ENCODE measurements around the gene PSKH1.
"Not testable (repeated sequence)": the region's sequence is repeated elsewhere in the genome, so short reads cannot be mapped to it uniquely, and the experiment has no call there.

PSKH1 gene

GRCh38 chr16:67961551-67961957, 68.5 kb downstream of the PSKH1 start:
- no peak for DNase-seq (ENCODE audit: low read depth, low spot score)

DNA sequence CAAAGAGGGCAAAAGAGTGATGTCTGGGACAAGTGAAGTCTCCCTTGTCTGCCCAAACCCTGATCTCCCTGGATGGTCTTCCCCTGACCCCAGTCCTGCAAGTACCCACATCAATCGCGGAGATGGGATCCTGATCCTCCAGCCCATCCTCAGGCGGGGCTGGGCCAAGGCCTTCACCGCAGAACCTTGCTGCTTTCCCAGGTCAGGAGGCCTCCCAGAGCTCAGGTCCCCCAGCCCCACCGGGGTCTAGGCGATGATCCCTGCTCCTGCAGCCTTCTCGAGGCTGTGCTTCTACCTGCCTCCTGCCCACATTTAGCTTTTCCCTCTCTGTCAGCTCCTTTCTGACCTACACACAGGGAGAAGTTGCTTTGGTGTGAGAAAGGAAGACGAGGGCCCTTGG, 69.1 kb downstream of the PSKH1 start:
- DNase-seq (ENCODE audit: low read depth, low spot score) = no peak

- no peak for DNase-seq (ENCODE audit: low read depth, low spot score)
Observed at GRCh38 chr16:67963292-67963661, 70.2 kb downstream of the PSKH1 start.

GRCh38 chr16:67963662-67964321, 70.7 kb downstream of the PSKH1 start:
- no peak for DNase-seq (ENCODE audit: low read depth, low spot score)

DNA sequence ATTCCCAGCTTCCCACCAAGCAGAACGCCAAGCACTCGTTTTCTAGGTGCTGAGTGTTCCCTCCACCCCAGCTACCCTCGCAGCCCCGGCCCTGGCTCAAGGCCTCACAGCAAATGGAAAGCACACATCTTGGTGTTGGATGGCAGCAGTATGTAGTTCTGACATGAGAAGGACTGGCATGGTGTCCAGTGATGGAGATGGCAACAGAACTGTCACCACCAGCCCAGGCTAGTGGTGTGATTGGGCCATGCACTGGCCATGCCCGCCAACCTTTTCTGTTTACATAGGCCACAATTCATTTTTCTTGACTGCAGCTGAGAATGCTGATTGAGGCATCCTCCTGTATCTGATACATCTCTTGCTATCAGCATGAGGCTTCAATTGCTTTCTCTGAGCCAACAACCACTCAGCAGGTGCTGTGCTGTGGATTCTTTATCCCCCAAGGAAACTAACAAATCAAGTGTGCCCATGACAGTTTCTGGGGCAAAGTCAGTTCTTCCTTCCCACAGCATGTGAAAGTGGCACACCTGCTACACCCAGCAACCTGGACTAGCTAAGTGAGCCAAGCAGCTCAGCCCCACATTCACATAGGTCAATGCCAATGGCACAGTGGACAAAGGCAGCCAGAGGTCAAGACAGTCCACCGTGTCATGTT, 71.5 kb downstream of the PSKH1 start:
- no peak for DNase-seq (ENCODE audit: low read depth, low spot score)

DNA sequence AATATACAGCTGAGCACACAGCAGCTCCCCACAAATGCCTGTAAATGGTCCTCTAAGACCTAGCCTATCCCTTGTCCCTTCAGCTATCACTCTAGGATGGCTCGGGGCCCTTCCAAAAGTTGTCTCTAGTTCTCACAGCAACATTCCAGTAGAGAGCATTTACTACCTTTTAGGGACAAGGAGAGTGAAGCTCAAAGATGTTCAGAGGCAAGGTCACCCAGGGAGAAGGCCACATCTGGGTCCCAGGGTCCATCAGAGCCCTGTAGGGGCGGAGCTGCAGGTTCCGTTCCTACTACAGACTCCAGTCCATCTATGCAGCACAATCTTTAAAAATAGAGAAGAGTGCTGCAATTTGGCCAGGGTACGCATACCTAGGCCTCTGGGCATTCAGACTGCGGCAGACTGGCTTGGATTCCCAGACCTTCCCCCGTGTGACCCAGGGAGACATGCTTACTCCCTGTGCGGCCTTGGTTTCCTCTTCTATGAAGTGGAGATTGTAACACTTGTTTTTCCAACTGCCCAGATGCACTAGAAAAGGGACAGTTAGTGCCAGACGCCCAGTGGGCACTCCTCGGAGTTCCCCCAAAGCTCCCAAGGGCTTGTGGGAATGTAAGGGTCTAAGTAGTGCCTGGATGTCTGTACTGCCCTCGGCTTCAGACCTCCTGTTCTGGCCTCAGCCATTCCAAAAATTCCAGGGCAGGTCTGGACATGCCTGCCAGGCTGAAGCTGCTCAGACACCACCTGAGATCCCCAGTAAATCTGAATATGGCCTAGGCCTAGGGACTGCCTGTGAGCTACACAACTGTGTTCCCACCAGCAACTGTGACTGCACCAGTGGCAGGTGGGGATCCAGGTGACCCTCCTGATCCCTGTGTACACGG, 72.9 kb downstream of the PSKH1 start:
- no peak for DNase-seq (ENCODE audit: low read depth, low spot score)

DNA sequence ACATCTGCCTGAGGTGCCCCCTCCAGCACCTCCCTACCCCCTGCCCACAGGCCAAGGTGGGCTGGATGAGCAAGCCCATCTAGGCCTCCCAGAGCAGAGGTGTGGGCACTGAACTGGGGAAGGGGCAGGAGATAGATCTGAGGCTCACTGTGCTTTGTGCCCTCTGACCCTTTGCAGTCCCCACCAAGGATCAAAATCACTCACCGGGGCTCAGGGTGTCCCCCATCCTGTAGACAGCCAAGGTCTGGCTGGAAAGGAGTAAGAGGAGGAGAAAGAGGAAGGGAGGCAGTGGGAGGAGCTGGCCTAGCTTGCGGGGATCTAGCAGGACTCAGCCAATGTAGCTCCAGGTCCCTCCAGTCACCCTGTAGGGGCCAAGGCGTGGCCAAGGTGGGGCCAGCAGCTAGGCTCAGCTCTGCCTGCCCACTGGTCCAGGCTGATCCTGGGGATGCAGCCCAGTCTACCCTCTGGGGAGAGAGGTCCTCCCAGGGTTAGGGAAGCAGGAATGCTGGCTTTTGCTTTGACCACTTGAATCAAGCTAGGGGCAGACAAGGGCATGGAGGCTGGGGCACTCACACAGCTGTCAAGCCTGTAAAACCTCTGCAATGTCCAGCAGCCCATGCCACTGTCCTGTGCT, 73.6 kb downstream of the PSKH1 start:
- DNase-seq (ENCODE audit: low read depth, low spot score) = no peak

- DNase-seq (ENCODE audit: low read depth, low spot score) = no peak
Observed at GRCh38 chr16:67967183-67967957, 74.3 kb downstream of the PSKH1 start.

DNA sequence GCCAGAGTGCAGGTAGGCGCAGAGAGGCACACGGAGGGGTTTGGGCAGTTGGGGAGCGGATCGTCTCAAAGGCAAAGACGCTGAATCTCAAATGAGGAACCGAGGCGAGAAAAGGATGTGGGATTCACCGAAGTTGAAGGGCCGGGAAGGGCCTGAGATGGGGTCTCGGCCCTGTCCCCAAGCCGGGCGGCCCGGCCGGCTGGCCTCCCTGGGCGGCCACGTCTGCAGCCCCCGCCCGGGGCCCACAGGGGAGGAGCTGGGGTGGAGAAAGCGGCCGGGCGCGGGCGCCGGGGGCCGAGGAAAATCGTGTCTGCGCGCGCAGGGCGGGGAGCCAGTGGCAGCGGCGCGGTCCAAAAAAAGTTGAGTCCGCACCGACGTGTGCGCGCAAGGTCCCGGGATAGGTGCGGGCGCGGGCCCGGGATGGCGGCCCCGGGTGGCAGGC, 74.9 kb downstream of the PSKH1 start:
- no peak for DNase-seq (ENCODE audit: low read depth, low spot score)

GRCh38 chr16:67968400-67969253, 75.6 kb downstream of the PSKH1 start, which contains the start of gene SLC12A4:
Gene SLC12A4, minus strand, starts transcription at chr16:67968637. Its CDS starts 84 bp downstream, at chr16:67968553.
- DNase-seq (ENCODE audit: low read depth, low spot score) = peak; percentile 72

DNA sequence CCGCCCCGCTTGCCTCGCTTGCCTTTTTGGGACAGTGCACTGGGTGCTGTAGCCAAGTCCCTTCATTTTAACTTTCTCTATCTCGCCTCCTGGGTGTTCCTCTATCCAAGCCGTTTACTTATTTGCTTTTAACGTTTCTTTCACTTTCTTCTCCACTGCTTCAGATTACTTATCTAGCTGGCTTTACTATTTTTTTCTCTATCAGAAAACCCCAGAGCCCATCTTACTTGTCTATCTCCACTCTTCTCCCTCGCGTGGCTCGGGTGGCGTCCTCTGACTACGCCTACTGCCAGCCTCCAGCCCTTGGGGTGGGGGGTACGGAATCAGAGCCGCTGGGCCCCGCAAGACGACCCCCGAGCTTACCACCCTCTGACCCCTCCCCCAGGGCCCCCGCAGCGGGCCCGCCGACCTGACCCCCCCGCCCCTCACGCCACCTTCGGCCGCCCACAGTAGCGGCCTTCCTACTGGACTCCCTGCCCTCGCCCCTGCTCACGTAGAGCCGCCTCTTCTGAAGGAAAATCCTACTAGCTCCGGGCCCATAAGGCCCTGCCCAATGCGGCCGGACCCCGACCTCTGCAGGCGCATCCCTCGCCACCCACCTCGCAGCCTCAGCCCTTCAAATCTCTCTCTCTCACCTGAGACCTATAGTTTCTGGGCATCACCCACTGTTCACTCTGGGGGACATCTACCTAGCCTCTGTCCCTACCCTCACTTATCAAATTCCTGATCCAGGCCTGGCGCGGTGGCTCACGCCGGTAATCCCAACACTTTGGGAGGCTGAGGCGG, 76.4 kb downstream of the PSKH1 start:
- no peak for DNase-seq (ENCODE audit: low read depth, low spot score)

- no peak for DNase-seq (ENCODE audit: low read depth, low spot score)
Observed at GRCh38 chr16:67971111-67971510, 78.1 kb downstream of the PSKH1 start.

DNA sequence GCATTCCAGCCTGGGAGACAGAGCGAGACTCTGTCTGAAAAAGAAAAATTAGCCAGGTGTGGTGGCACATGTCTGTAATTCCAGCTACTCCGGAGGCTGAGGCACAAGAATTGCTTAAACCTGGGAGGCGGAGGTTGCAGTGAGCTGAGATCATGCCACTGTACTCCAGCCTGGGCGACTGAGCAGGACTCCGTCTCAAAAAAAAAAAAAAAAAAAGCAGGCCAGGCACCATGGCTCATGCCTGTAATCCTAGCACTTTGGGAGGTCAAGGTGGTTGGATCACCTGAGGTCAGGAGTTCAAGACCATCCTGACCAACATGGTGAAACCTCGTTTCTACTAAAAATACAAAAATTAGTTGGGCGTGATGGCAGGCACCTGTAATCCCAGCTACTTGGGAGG, 79.2 kb downstream of the PSKH1 start:
- not testable (repeated sequence) for DNase-seq (ENCODE audit: low read depth, low spot score)

DNA sequence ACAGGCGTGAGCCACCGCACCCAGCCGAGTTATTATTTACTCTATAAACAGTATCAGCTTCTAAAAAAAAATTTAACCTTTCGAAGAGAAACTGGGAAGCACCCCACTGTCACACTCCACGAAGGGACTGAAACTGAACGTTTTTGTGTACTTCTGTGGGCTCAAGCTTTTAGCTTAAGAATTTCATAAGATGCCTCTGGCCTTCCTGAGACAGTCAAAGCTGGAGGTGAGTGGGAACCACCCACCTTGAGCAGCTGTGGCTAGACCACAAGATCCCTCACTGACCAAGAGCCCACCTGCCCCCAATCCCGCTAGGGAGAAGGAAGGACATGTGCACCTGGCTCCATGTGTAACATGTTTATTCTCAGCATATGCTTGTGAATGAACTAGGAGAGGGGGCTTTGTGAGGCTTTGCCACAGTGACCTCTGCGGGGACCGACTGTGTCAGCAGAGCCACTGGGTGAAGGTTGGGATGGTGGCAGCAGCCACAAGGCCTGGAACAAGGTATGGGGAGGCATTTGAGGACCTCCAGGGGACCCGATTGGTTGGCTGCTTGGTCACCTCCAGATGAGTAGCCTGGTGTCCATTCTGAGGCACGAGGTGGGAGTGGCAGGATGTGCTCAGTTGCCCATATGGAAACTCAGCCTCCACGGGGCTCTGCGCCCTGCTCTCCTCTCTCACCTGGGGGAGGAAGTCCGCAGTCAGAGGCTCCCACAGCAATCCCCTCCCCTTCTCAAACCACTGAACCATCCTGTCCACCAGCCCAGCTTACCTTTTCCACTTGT, 82.5 kb downstream of the PSKH1 start:
- no peak for DNase-seq (ENCODE audit: low read depth, low spot score)

DNA sequence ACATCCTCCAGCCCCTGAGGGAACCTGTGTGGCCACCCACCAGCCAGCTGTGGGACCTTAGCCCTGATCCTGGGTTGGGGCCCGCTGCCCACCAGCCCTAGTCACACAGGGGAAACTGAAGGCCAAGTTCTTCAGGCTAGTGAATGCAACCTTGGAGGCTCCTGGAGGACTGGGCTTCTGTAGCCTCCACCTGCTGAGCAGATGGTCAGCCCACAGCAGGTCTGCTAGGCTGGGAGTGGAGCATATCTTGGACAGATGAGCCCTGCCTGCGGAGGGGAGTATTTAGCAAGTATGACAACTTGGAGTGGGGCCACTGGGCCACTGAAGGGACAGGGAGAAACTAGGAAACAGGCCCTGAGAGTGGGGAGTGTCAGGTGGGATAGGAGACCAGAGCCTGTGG, 83.2 kb downstream of the PSKH1 start:
- no peak for DNase-seq (ENCODE audit: low read depth, low spot score)

GRCh38 chr16:67977005-67977404, 84.0 kb downstream of the PSKH1 start:
- no peak for DNase-seq (ENCODE audit: low read depth, low spot score)

GRCh38 chr16:67977469-67978227, 84.6 kb downstream of the PSKH1 start:
- DNase-seq (ENCODE audit: low read depth, low spot score) = no peak

Measured in activated CD4-positive, CD25-positive, alpha-beta regulatory T cell treated with anti-CD3 and anti-CD28 coated beads, Interleukin-2, amount 50 U/mL, for 16 hours (primary cell).